Uterus (tissue), 4 donors: ENCODE measurements around the gene ASAP3. TPM values are rescaled to one million over a fixed set of nuclear protein-coding genes. Genes with fewer than 3 reads are reported as not detected.

Experiments used
- DNase-seq, 2 donors: peaks; one replicate each; pipeline ENCODE4 v3.0.0-alpha.2; 2019 to 2020
- H3K27ac ChIP-seq, 2 donors: fragments of 200-600 bp; sonication (generic); 1 replicate in 1 of 2; 2 replicates in 1 of 2; pipeline ENCODE4 v1.5.1; 2016 to 2018
- H3K27me3 ChIP-seq, 2 donors: fragments of 200-600 bp; sonication (generic); one replicate each; pipeline ENCODE4 v1.5.1; 2018 to 2019; ENCODE audit warnings: control low read depth in 1 of 2
- H3K36me3 ChIP-seq, 2 donors: fragments of 200-600 bp; sonication (generic); one replicate each; pipeline ENCODE4 v1.5.1; 2019; ENCODE audit warnings: control low read depth in 1 of 2
- H3K4me1 ChIP-seq, 2 donors: fragments of 200-600 bp; sonication (generic); one replicate each; pipeline ENCODE4 v1.5.1; 2018 to 2019; ENCODE audit warnings: control low read depth in 1 of 2
- H3K4me3 ChIP-seq, 2 donors: fragments of 200-600 bp; sonication (generic); 1 replicate in 1 of 2; 2 replicates in 1 of 2; pipeline ENCODE4 v1.5.1; 2018 to 2019; ENCODE audit warnings: mild to moderate bottlenecking in 1 of 2
- H3K9me3 ChIP-seq, 2 donors: fragments of 200-600 bp; sonication (generic); one replicate each; pipeline ENCODE4 v1.5.1; 2019; ENCODE audit warnings: control low read depth in 1 of 2
- POLR2A ChIP-seq, 2 donors: fragments of 450-650 bp; IDR thresholded peaks; one replicate each; pipeline ENCODE4 v1.6.1; 2016; ENCODE audit warnings: antibody characterized with exemption in 2 of 2, mild to moderate bottlenecking in 1 of 2, moderate library complexity in 1 of 2
- intact Hi-C: fragments of 100-400 bp; cut with DNase I; formaldehyde crosslinking; loops from one replicate; pipeline ENCODE4 v1.15.1; 2023; ENCODE audit warnings: low total_unique reads
- total RNA-seq, 4 donors: library from RNA; depleted of rRNA in 3 of 4; stranded (reverse); fragments of >200 nt in 3 of 4; gene quantifications; one replicate each; pipeline versions ENCODE4 v1.1.0 to v1.2.4, GENCODE V29; 2014 to 2023
- TF ChIP-seq, protein P1 (sequence below), 4 experiments: fragments of 200-600 bp in 2 of 4; fragments of 450-650 bp in 2 of 4; sonication (generic) in 2 of 4; IDR thresholded peaks; one replicate each; pipeline ENCODE4 v1.5.1; 2016 to 2019; ENCODE audit warnings: antibody characterized with exemption in 4 of 4, mild to moderate bottlenecking in 2 of 4, moderate library complexity in 1 of 4
- donor health status: DM: yes; HTN: yes; CAD: no.

Gene ASAP3
- total RNA-seq, 4 donors from 2014 or later: 48.4 to 87.7 (median 68.2) TPM

DNA sequence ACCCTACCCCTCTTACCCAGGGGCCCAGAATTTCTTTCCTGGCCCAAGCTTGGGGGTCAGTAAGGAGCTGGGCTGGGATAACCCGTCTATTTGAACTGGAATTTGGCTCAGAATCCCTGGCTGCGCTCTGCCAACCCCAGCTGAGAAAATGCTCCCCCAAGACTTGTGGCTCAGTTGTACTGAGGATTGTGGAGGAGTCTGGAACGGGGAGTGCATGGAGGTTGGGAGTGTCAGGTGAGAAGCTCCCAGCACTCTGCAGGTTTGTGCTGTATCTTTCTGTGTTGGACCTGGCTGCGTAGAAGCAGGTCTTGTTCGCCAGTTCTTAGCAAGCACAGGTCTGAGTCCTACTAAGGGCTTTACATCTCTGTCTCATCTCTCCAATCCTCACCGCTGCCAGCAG, 61.0 kb downstream of the ASAP3 start:
- intact Hi-C loops: loop anchor here (5.0 kb wide), 1 partner anchor 59 kb away; the partner anchor contains the start of gene ASAP3
- no peaks in the 10 kb centered on the region for H3K4me1 ChIP-seq
- H3K27me3 ChIP-seq: no peaks in the 10 kb centered on the region
- no peak for DNase-seq
- no peak for TF ChIP-seq POLR2A (IDR thresholded peaks at IDR 0.05)
- TF ChIP-seq, protein P1, sequence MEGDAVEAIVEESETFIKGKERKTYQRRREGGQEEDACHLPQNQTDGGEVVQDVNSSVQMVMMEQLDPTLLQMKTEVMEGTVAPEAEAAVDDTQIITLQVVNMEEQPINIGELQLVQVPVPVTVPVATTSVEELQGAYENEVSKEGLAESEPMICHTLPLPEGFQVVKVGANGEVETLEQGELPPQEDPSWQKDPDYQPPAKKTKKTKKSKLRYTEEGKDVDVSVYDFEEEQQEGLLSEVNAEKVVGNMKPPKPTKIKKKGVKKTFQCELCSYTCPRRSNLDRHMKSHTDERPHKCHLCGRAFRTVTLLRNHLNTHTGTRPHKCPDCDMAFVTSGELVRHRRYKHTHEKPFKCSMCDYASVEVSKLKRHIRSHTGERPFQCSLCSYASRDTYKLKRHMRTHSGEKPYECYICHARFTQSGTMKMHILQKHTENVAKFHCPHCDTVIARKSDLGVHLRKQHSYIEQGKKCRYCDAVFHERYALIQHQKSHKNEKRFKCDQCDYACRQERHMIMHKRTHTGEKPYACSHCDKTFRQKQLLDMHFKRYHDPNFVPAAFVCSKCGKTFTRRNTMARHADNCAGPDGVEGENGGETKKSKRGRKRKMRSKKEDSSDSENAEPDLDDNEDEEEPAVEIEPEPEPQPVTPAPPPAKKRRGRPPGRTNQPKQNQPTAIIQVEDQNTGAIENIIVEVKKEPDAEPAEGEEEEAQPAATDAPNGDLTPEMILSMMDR (IDR thresholded peaks at IDR 0.05): no peak
- H3K27ac ChIP-seq: peak overlapping the region; percentile 68 to 85
- no peaks in the 10 kb centered on the region for H3K9me3 ChIP-seq
- no peaks in the 10 kb centered on the region for H3K36me3 ChIP-seq
- H3K4me3 ChIP-seq: no peak overlapping the region

DNA sequence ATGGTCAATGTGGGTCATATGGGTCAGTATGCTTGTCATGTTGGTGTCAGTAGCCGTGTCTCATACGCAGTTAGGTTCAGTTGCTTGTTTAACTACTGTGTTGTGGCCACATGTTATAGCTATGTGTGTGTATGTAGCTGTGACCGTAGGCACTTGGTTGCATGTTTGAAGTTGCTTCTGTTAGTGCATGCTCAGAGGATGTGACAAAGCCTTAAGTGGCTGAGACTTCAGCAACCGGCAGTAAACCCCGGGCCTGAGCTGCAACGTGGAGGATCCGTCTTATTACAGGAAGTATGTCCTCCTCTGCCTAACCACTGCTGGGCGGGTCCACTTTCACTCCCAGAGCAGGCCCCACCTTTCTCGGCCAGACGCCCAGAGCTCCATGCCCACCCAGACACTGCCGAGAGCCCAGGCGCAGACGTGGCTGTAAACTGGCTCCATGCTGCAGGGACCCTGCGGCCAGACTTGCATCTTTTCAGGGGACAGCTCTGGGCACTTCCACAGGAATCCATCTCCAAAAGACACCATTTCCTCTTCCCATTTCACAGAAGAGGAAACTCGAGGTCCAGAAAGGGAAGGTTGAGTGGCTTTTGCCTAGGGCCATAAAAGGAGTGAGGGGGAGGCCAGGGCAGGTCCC, 61.6 kb downstream of the ASAP3 start:
- Histone ChIP-seq H3K27me3 (no peaks in the 10 kb centered on the region), H3K4me3 (no peak overlapping the region), H3K27ac (peak overlapping the region; percentile 68 to 85), H3K36me3 (no peaks in the 10 kb centered on the region), H3K9me3 (no peaks in the 10 kb centered on the region), H3K4me1 (no peaks in the 10 kb centered on the region)
- DNase-seq: peak; percentile 74 to 76
- intact Hi-C loops: loop anchor here (5.0 kb wide), 1 partner anchor 60 kb away; the partner anchor contains the start of gene ASAP3
- TF ChIP-seq POLR2A (IDR thresholded peaks at IDR 0.05): no peak
- TF ChIP-seq, protein P1 (IDR thresholded peaks at IDR 0.05): no peak

DNA sequence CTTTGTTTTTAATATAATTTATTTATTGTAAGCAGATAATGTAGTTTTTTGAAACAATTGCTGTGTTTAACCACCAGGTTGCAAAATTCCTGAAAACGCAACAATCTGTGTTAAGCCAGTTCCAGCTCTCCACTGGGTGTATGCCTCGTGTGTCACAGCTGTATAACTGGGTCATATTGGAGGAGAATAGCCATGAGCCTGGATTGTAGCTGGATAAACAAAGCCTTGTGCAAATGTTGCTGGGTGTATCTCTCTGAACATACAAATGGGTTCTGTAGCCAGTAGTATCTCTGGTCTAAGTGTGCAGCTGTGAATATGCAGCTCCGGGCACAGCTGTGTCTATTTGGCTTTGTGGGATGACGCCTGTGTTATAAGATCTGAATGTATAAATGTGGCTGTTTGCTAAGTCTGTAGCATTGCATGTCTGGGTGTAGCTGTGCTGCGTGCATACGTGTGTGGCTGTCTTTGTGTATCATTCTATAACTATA, 62.2 kb downstream of the ASAP3 start:
- intact Hi-C loops: loop anchor here (5.0 kb wide), 1 partner anchor 61 kb away; the partner anchor contains the start of gene ASAP3
- Histone ChIP-seq H3K27ac (peak overlapping the region; percentile 68 to 85), H3K27me3 (no peaks in the 10 kb centered on the region), H3K36me3 (no peaks in the 10 kb centered on the region), H3K4me3 (no peak overlapping the region), H3K4me1 (no peaks in the 10 kb centered on the region), H3K9me3 (no peaks in the 10 kb centered on the region)
- DNase-seq: peak in 1 of 2 donors; percentile 42
- TF ChIP-seq POLR2A (IDR thresholded peaks at IDR 0.05): no peak
- TF ChIP-seq, protein P1 (IDR thresholded peaks at IDR 0.05): no peak

DNA sequence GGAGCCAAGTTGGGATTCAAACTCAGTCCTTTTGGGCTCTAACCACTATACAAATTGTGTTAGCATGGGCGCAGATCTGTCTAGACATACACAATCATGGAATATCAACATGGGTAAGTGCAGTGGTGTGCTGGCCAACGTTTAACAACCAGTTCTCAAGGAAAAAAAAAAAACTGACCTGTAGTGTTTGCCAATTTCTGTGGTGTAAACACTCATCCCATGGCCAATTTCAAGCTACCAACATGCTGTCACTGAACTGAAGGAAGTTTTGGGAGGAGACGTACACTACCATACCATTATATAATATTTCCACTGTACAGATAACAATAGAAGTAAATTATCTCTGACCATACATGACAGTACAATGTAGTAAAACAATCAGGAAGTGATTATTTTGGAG, 62.6 kb downstream of the ASAP3 start:
- no peaks in the 10 kb centered on the region for H3K27me3 ChIP-seq
- no peak for DNase-seq
- no peaks in the 10 kb centered on the region for H3K4me1 ChIP-seq
- H3K36me3 ChIP-seq: no peaks in the 10 kb centered on the region
- TF ChIP-seq, protein P1 (IDR thresholded peaks at IDR 0.05): no peak
- TF ChIP-seq POLR2A (IDR thresholded peaks at IDR 0.05): no peak
- H3K9me3 ChIP-seq: no peaks in the 10 kb centered on the region
- no peak overlapping the region for H3K4me3 ChIP-seq
- H3K27ac ChIP-seq: no peak overlapping the region
- intact Hi-C loops: loop anchor here (5.0 kb wide), 1 partner anchor 61 kb away; the partner anchor contains the start of gene ASAP3

DNA sequence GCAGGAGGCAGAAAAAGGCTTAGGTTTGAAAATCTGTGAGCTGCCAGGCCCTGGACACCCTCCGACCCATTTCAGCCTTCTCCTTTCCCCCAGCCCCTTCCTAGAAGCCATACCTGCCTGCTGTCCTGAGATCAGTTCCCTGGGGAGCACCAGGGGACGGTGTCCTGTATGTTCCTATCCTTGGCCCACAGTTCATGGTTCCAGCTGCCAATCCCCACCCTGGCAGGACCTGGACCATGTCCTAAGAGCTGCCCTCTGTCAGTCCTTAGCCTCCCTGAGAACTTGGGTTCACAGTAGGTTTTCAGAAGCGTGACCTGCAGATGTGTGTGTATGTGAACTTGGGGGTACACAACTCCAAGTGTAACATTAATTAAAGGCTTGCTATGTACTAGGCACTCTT, 63.2 kb downstream of the ASAP3 start:
- no peak overlapping the region for H3K4me3 ChIP-seq
- H3K9me3 ChIP-seq: no peaks in the 10 kb centered on the region
- no peaks in the 10 kb centered on the region for H3K36me3 ChIP-seq
- DNase-seq: no peak
- no peak overlapping the region for H3K27ac ChIP-seq
- H3K4me1 ChIP-seq: no peaks in the 10 kb centered on the region
- no peaks in the 10 kb centered on the region for H3K27me3 ChIP-seq
- intact Hi-C loops: loop anchor here (5.0 kb wide), 1 partner anchor 62 kb away; the partner anchor contains the start of gene ASAP3
- TF ChIP-seq, protein P1 (IDR thresholded peaks at IDR 0.05): no peak
- TF ChIP-seq POLR2A (IDR thresholded peaks at IDR 0.05): no peak
